Prostate gland (tissue), 2 donors: ENCODE measurements around the gene SFN. TPM values are rescaled to one million over a fixed set of nuclear protein-coding genes. Genes with fewer than 3 reads are reported as not detected.
"Not testable (repeated sequence)": the region's sequence is repeated elsewhere in the genome, so short reads cannot be mapped to it uniquely, and the experiment has no call there.

Experiments
- DNase-seq: peaks from one replicate; pipeline ENCODE4 v3.0.0-alpha.2; 2019; ENCODE audit warnings: low spot score
- H3K27ac ChIP-seq, 2 donors: fragments of 200-600 bp; sonication (generic); 2 replicates each; pipeline ENCODE4 v1.5.1; 2017 to 2019
- H3K27me3 ChIP-seq: fragments of 200-600 bp; sonication (generic); replicated peaks from 2 replicates; pipeline ENCODE4 v1.5.1; 2019; ENCODE audit not compliant: insufficient read depth
- H3K36me3 ChIP-seq, 2 donors: fragments of 200-600 bp; sonication (generic); 1 replicate in 1 of 2; 2 replicates in 1 of 2; pipeline versions ENCODE4 v1.5.1 to v1.8.1; 2017 to 2019
- H3K4me1 ChIP-seq: fragments of 200-600 bp; sonication (generic); replicated peaks from 2 replicates; pipeline ENCODE4 v1.5.1; 2019
- H3K4me3 ChIP-seq, 2 donors: fragments of 200-600 bp; sonication (generic); 2 replicates each; pipeline ENCODE4 v1.5.1; 2017 to 2019
- H3K9me3 ChIP-seq: fragments of 200-600 bp; sonication (generic); 2 replicates; pipeline ENCODE4 v1.5.1; 2017
- CTCF ChIP-seq, 4 experiments: fragments of 200-600 bp in 2 of 4; fragments of 450-650 bp in 2 of 4; sonication (generic) in 2 of 4; IDR thresholded peaks; 1 replicate in 3 of 4; 2 replicates in 1 of 4; pipeline ENCODE4 v1.5.1; 2016 to 2019; ENCODE audit warnings: antibody characterized with exemption in 4 of 4, mild to moderate bottlenecking in 2 of 4, moderate library complexity in 2 of 4
- POLR2A ChIP-seq: fragments of 450-650 bp; IDR thresholded peaks from one replicate; pipeline ENCODE4 v1.6.1; 2016; ENCODE audit warnings: antibody characterized with exemption, mild to moderate bottlenecking
- POLR2AphosphoS5 ChIP-seq: sonication (generic); formaldehyde crosslinking; IDR thresholded peaks from one replicate; pipeline ENCODE4 v1.6.1; 2017; ENCODE audit warnings: antibody characterized with exemption
- WGBS: methylation state at CpG from one replicate; pipeline ENCODE4 v1.1.5; 2018; 5-methylcytosine and 5-hydroxymethylcytosine counted together
- intact Hi-C: fragments of 100-400 bp; cut with DNase I; formaldehyde crosslinking; loops from one replicate; pipeline ENCODE4 v1.14.2; 2022
- total RNA-seq, 2 donors: library from RNA; depleted of rRNA; stranded (reverse); fragments of >200 nt; gene quantifications; one replicate each; pipeline ENCODE4 v1.1.0, GENCODE V29; 2016

SFN gene
- total RNA-seq, 2 donors from 2014 or later, result 39.2 to 80.7 TPM

DNA sequence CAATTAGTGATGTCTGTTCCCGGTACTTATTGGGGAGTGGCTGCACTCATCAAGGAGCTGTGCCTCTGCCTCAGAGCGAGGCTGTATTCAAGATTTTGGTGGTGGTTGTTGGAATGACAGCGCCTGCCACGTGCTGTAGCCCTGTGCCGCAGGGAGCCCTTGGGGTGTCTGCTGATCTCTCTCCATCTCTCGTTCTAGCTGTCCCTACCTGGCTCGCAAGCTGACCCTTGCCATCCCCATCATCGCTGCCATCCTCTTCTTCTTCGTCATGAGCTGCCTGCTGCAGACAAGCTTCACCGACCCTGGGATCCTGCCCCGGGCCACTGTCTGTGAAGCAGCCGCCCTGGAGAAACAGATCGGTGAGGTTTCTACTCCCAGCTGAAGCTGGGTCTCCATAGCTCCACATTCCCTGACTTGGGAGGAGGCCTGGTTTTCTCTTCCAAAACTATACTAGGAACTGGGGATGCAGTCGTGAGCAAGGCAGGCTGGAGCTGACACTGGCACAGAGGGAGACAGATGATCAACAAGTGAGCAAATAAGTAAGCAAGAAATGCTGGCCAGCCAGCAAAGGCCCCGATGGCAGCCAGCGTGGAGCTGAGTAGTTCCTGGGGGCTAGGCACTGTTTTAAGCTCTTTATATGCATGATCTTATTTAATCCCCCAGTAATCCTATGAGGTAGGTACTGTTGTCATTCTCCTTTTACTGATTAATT, 30.5 kb upstream of the SFN start:
- peaks cover 0 to 6% of the 10 kb centered on the region in 2 donors for H3K36me3 ChIP-seq

DNA sequence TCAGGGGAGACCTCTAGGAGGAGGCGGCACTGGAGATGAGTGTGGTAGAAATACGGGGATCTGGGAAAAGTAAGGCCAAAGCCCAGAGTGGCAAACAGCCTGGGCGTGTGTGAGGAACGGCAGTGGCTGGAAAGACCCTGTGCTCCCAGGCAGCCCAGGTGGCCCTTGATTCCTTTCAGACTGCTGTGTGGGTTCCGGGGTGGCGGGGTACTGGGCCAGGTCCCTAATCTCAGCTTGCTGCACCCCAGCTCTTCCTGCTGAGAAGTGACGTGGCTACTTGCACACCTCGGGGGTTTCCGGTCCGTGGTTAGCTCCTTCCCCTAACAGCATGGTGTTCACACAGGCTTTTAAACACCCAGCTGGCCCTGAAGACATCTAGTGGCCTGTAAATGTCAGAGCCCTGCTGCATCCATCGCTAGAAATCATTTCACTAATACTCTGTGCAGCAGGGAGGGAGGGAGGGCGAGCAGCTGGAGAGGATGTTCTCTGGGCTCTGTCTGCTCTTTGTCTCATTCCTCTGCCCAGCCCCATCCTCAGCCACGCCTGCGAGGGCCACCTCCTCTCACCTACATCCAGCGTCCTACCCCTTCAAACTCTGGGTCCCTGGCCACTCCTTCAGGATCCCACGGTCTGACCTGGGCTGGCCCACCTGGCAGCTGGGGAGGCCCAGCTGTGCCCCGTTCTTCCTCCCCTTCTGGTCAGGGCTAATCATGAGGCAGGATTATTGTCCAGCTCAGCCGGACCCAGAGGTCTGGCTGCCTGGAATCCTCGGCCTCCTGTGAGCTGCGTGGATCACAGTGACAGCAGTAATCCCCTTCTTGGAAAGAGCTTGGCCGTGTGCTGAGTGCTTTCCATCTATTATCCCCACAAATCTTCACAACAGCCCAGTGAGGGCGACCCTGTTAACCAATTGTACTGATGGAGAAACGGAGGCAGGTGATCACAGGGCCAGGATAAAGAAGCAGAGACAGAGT, 29.2 kb upstream of the SFN start:
- Histone ChIP-seq H3K27me3 (no peaks in the 10 kb centered on the region), H3K4me1 (peaks cover 5% of the 10 kb centered on the region), H3K36me3 (peaks cover 0 to 6% of the 10 kb centered on the region in 2 donors), H3K27ac (no peak overlapping the region), H3K4me3 (no peak overlapping the region), H3K9me3 (no peaks in the 10 kb centered on the region)
- no peak for DNase-seq
- TF ChIP-seq POLR2A, result no peak
- TF ChIP-seq POLR2AphosphoS5, result no peak
- TF ChIP-seq CTCF (IDR thresholded peaks at IDR 0.05), result no peak
- intact Hi-C loops, result no loop called here
- WGBS, result 79% methylated on average over 23 of the region's 23 CpGs

More for the DNA sequence above, 30.5 kb upstream of the SFN start:
- Histone ChIP-seq H3K4me3 (no peak overlapping the region), H3K27ac (no peak overlapping the region), H3K27me3 (no peaks in the 10 kb centered on the region), H3K4me1 (peaks cover 12% of the 10 kb centered on the region), H3K9me3 (no peaks in the 10 kb centered on the region)
- intact Hi-C loops, result no loop called here
- no peak for DNase-seq
- TF ChIP-seq CTCF (IDR thresholded peaks at IDR 0.05) (no peak), POLR2AphosphoS5 (no peak), POLR2A (no peak)
- 83% methylated on average over 16 of the region's 16 CpGs for WGBS

DNA sequence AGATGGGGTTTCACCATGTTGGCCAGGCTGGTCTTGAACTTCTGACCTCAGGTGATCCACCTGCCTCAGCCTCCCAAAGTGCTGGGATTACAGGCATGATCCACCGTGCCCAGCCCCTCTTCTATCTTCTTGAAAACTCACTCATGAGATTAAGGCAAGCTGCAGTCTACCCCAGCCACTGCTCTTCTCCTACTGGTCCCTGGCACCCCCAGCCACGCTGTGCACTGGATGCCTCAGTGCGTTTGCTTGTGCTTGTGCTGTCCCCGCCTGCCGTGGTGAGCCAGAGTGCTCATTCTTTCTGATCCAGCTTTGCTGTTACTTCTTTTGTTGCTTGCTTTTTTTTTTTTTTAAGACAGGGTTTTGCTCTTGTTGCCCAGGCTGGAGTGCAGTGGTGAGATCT, 25.3 kb upstream of the SFN start:
- H3K27ac ChIP-seq, intact Hi-C loops, H3K27me3 ChIP-seq, H3K36me3 ChIP-seq, H3K4me3 ChIP-seq, DNase-seq, H3K4me1 ChIP-seq, H3K9me3 ChIP-seq: not testable (repeated sequence)
- 85% methylated on average over 5 of the region's 5 CpGs for WGBS

- H3K4me3 ChIP-seq, result no peak overlapping the region
- intact Hi-C loops, result no loop called here
- peaks cover 0 to 1% of the 10 kb centered on the region in 2 donors for H3K36me3 ChIP-seq
- WGBS, result 65% methylated on average over 7 of the region's 8 CpGs
- H3K4me1 ChIP-seq, result no peaks in the 10 kb centered on the region
- DNase-seq, result no peak
- TF ChIP-seq CTCF (IDR thresholded peaks at IDR 0.05) (no peak), POLR2A (no peak), POLR2AphosphoS5 (no peak)
- no peak overlapping the region for H3K27ac ChIP-seq
- H3K27me3 ChIP-seq, result no peaks in the 10 kb centered on the region
- H3K9me3 ChIP-seq, result no peaks in the 10 kb centered on the region
Measured at GRCh38 chr1:26838474-26839338, 24.2 kb upstream of the SFN start.

GRCh38 chr1:26839339-26839722, 23.6 kb upstream of the SFN start:
- Histone ChIP-seq H3K9me3 (no peaks in the 10 kb centered on the region), H3K4me1 (no peaks in the 10 kb centered on the region), H3K4me3 (no peak overlapping the region), H3K27me3 (no peaks in the 10 kb centered on the region), H3K36me3 (no peaks in the 10 kb centered on the region), H3K27ac (no peak overlapping the region)
- TF ChIP-seq POLR2AphosphoS5, result no peak
- TF ChIP-seq CTCF (IDR thresholded peaks at IDR 0.05), result no peak
- TF ChIP-seq POLR2A, result no peak
- intact Hi-C loops, result no loop called here
- DNase-seq, result no peak
- 100% methylated on average over 1 of the region's 1 CpG for WGBS
